Liver (tissue), 3 donors: ENCODE results near the gene LCN2.

Experiments used
- CTCF ChIP-seq: fragments of 150-350 bp; IDR thresholded peaks from 2 replicates; pipeline ENCODE4 v1.5.1; 2017; ENCODE audit warnings: improper control_type of control experiment, low read depth, low read length; ENCODE audit not compliant: missing input control
- FOXA1 ChIP-seq: IDR thresholded peaks from 2 replicates; pipeline ENCODE4 v1.6.1; 2016; ENCODE audit warnings: antibody characterized with exemption
- FOXA2 ChIP-seq: IDR thresholded peaks from 2 replicates; pipeline ENCODE4 v1.6.1; 2016; ENCODE audit warnings: antibody characterized with exemption
- JUND ChIP-seq, 2 donors: IDR thresholded peaks; 2 replicates each; pipeline ENCODE4 v1.6.1; 2016; ENCODE audit warnings: antibody characterized with exemption in 2 of 2
- MAX ChIP-seq: IDR thresholded peaks from 2 replicates; pipeline ENCODE4 v1.6.1; 2016; ENCODE audit warnings: antibody characterized with exemption
- RAD21 ChIP-seq, 2 donors: IDR thresholded peaks; 2 replicates each; pipeline ENCODE4 v1.6.1; 2016; ENCODE audit warnings: antibody characterized with exemption in 2 of 2, mild to moderate bottlenecking in 2 of 2
- REST ChIP-seq: IDR thresholded peaks from 2 replicates; pipeline ENCODE4 v1.6.1; 2016; ENCODE audit warnings: antibody characterized with exemption, mild to moderate bottlenecking
- RXRA ChIP-seq, 2 donors: IDR thresholded peaks; 2 replicates each; pipeline ENCODE4 v1.6.1; 2017 to 2018; ENCODE audit warnings: antibody characterized with exemption in 2 of 2, mild to moderate bottlenecking in 1 of 2
- donor health status: healthy.
- donor health status: healthy.

GRCh38 chr9:128145951-128146351, 3.3 kb upstream of the LCN2 start:
- TF ChIP-seq CTCF = no peak
- no peak for TF ChIP-seq MAX
- no peak for TF ChIP-seq JUND (IDR thresholded peaks at IDR 0.05)
- TF ChIP-seq RXRA (IDR thresholded peaks at IDR 0.05) = no peak
- no peak for TF ChIP-seq FOXA1
- TF ChIP-seq RAD21 (IDR thresholded peaks at IDR 0.05) = no peak
- no peak for TF ChIP-seq REST
- TF ChIP-seq FOXA2 = no peak
